ENCODE measurements around the gene TPCN2. TPM values are rescaled to one million over a fixed set of nuclear protein-coding genes. Genes with fewer than 3 reads are reported as not detected.

TPCN2 gene
- total RNA-seq, 4 donors from 2014 or later, result 5.6 to 54.6 (median 17.7) TPM

- peak overlapping the region; percentile 80 for H3K27ac ChIP-seq
- no peak for DNase-seq
Measured at GRCh38 chr11:69087133-69087524, 38.4 kb downstream of the TPCN2 start.

DNA sequence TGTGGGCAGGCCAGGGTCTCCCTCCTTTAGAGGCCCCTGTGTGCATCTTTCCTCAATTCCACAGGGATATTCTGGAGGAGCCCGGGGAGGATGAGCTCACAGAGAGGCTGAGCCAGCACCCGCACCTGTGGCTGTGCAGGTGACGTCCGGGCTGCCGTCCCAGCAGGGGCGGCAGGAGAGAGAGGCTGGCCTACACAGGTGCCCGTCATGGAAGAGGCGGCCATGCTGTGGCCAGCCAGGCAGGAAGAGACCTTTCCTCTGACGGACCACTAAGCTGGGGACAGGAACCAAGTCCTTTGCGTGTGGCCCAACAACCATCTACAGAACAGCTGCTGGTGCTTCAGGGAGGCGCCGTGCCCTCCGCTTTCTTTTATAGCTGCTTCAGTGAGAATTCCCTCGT is 39.1 kb downstream of the TPCN2 start:
- no peaks in the 10 kb centered on the region for H3K27me3 ChIP-seq
- H3K4me3 ChIP-seq, result no peak overlapping the region
- H3K27ac ChIP-seq, result peak overlapping the region; percentile 80
- TF ChIP-seq POLR2A (IDR thresholded peaks at IDR 0.05) (no peak), CTCF (IDR thresholded peaks at IDR 0.05) (no peak)
- H3K4me1 ChIP-seq, result peaks cover 0 to 7% of the 10 kb centered on the region in 2 donors
- intact Hi-C loops (cut with DNase I; ENCODE audit: low total_unique reads), result loop anchor here (5.0 kb wide), 1 partner anchor 186 kb away; the partner anchor contains the start of genes IGHMBP2 and MRPL21
- H3K36me3 ChIP-seq, result no peaks in the 10 kb centered on the region
- no peaks in the 10 kb centered on the region for H3K9me3 ChIP-seq
- DNase-seq, result no peak

More at GRCh38 chr11:69087133-69087524, 38.4 kb downstream of the TPCN2 start:
- peaks cover 0 to 7% of the 10 kb centered on the region in 2 donors for H3K4me1 ChIP-seq
- H3K36me3 ChIP-seq, result no peaks in the 10 kb centered on the region
- TF ChIP-seq CTCF (IDR thresholded peaks at IDR 0.05) (no peak), POLR2A (IDR thresholded peaks at IDR 0.05) (no peak)
- no peak overlapping the region for H3K4me3 ChIP-seq
- no peaks in the 10 kb centered on the region for H3K9me3 ChIP-seq
- H3K27me3 ChIP-seq, result no peaks in the 10 kb centered on the region
- intact Hi-C loops (cut with DNase I; ENCODE audit: low total_unique reads), result loop anchor here (5.0 kb wide), 1 partner anchor 185 kb away; the partner anchor contains the start of genes IGHMBP2 and MRPL21

GRCh38 chr11:69088676-69089146 is 40.0 kb downstream of the TPCN2 start:
- Histone ChIP-seq H3K27ac (peak overlapping the region in 1 of 2 donors; percentile 39), H3K27me3 (no peaks in the 10 kb centered on the region), H3K9me3 (no peaks in the 10 kb centered on the region), H3K4me3 (no peak overlapping the region), H3K4me1 (peaks cover 0 to 7% of the 10 kb centered on the region in 2 donors), H3K36me3 (no peaks in the 10 kb centered on the region)
- intact Hi-C loops (cut with DNase I; ENCODE audit: low total_unique reads), result loop anchor here (5.0 kb wide), 1 partner anchor 186 kb away; the partner anchor contains the start of genes IGHMBP2 and MRPL21
- DNase-seq, result peak; percentile 79 to 86
- TF ChIP-seq CTCF (IDR thresholded peaks at IDR 0.05) (peak; percentile 75 to 87 (median 79)), POLR2A (IDR thresholded peaks at IDR 0.05) (no peak)

- Histone ChIP-seq H3K9me3 (no peaks in the 10 kb centered on the region), H3K27me3 (no peaks in the 10 kb centered on the region), H3K4me3 (no peak overlapping the region), H3K27ac (no peak overlapping the region), H3K36me3 (no peaks in the 10 kb centered on the region), H3K4me1 (peaks cover 0 to 7% of the 10 kb centered on the region in 2 donors)
- no peak for TF ChIP-seq POLR2A (IDR thresholded peaks at IDR 0.05)
- TF ChIP-seq CTCF (IDR thresholded peaks at IDR 0.05), result no peak
- intact Hi-C loops (cut with DNase I; ENCODE audit: low total_unique reads), result loop anchor here (5.0 kb wide), 1 partner anchor 187 kb away; the partner anchor contains the start of genes IGHMBP2 and MRPL21
- DNase-seq, result peak in 1 of 2 donors; percentile 33
Measured at GRCh38 chr11:69089258-69089657, 40.5 kb downstream of the TPCN2 start.

DNA sequence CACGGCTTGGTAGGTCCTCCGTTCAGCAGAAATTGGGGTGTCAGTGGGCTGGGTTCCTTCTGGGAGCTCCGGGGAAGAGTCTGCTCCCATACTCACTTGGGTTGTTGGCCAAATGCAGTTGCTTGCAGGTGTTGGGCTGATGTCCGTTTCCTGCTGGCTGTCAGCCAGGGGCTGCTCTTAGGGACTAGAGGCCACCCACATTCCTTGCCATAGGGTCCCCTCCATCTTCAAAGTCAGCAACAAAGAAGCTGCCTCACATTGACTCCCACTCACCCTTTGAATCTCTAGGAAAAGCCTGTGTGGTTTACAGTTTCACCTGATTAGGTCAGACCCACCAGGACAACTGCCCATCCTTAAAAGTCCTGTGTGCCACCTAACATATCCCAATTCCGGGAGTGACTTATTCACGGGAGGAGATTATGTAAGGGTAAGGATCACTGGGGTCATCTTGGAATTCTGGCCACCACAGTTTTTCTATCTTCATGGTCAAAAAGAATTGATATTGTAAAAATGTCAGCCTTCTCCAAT is 43.0 kb downstream of the TPCN2 start:
- no peak for DNase-seq
- Histone ChIP-seq H3K4me1 (no peaks in the 10 kb centered on the region), H3K27me3 (no peaks in the 10 kb centered on the region), H3K9me3 (no peaks in the 10 kb centered on the region), H3K36me3 (no peaks in the 10 kb centered on the region), H3K4me3 (no peak overlapping the region), H3K27ac (no peak overlapping the region)
- TF ChIP-seq CTCF (IDR thresholded peaks at IDR 0.05) (no peak), POLR2A (IDR thresholded peaks at IDR 0.05) (no peak)
- intact Hi-C loops (cut with DNase I; ENCODE audit: low total_unique reads), result no loop called here
